Progenitor cell of endocrine pancreas (in vitro differentiated cells): ENCODE data around the gene MAN1A1. TPM values are rescaled to one million over a fixed set of nuclear protein-coding genes. Genes with fewer than 3 reads are reported as not detected.

Experiments
- DNase-seq: peaks from one replicate; pipeline ENCODE4 v3.0.0; 2021; ENCODE audit warnings: low spot score; ENCODE audit not compliant: unreplicated experiment
- H3K27ac Mint-ChIP-seq: 2 replicates; pipeline ENCODE4 v1.8.0; 2021; ENCODE audit warnings: mild to moderate bottlenecking, moderate library complexity, mixed read lengths
- H3K27me3 Mint-ChIP-seq: 2 replicates; pipeline ENCODE4 v1.8.0; 2021; ENCODE audit warnings: mixed read lengths
- H3K36me3 Mint-ChIP-seq: 2 replicates; pipeline ENCODE4 v1.8.0; 2022; ENCODE audit warnings: mixed read lengths; ENCODE audit not compliant: insufficient read depth
- H3K4me1 Mint-ChIP-seq: 2 replicates; pipeline ENCODE4 v1.8.0; 2021; ENCODE audit warnings: low read depth, mixed read lengths
- H3K4me3 Mint-ChIP-seq: 2 replicates; pipeline ENCODE4 v1.8.0; 2021; ENCODE audit warnings: low read depth, mild to moderate bottlenecking, moderate library complexity, mixed read lengths
- H3K9me3 Mint-ChIP-seq: 2 replicates; pipeline ENCODE4 v1.8.0; 2021; ENCODE audit warnings: low read depth, mixed read lengths
- total RNA-seq: library from RNA; stranded (reverse); gene quantifications from 2 replicates; pipeline ENCODE4 v1.2.1, GENCODE V29; 2021
- TF ChIP-seq, protein P1 (sequence below): fragments of 200-600 bp; sonication (generic); IDR thresholded peaks from one replicate; pipeline ENCODE4 v1.5.0; 2021; ENCODE audit warnings: antibody characterized with exemption, mild to moderate bottlenecking; ENCODE audit not compliant: unreplicated experiment

MAN1A1 gene
- total RNA-seq, 1 donor from 2014 or later: 27.6 TPM

DNA sequence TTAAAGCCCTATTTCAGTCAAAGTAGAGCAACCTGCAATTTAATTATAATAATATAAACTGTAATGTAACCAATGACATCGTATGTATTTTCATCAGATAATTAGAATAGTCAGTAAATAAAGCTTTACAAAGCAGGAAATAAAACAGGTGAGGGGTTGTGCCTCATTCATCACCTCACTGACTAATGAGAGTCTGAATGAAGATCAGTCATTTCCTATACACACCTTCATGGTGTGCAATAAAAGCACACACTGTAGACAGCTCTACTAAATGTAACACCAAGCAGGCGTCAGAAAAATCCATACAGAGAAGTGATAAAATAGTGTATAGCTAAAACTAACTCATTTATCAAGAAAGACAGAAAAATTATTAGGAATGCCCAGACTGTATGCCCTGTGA is 105.9 kb downstream of the MAN1A1 start:
- Mint-ChIP-seq H3K4me3 (no peak overlapping the region), H3K4me1 (peaks cover 4% of the 10 kb centered on the region), H3K27ac (no peak overlapping the region), H3K27me3 (no peaks in the 10 kb centered on the region), H3K36me3 (no peaks in the 10 kb centered on the region), H3K9me3 (no peaks in the 10 kb centered on the region)
- TF ChIP-seq, protein P1, sequence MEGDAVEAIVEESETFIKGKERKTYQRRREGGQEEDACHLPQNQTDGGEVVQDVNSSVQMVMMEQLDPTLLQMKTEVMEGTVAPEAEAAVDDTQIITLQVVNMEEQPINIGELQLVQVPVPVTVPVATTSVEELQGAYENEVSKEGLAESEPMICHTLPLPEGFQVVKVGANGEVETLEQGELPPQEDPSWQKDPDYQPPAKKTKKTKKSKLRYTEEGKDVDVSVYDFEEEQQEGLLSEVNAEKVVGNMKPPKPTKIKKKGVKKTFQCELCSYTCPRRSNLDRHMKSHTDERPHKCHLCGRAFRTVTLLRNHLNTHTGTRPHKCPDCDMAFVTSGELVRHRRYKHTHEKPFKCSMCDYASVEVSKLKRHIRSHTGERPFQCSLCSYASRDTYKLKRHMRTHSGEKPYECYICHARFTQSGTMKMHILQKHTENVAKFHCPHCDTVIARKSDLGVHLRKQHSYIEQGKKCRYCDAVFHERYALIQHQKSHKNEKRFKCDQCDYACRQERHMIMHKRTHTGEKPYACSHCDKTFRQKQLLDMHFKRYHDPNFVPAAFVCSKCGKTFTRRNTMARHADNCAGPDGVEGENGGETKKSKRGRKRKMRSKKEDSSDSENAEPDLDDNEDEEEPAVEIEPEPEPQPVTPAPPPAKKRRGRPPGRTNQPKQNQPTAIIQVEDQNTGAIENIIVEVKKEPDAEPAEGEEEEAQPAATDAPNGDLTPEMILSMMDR: no peak
- no peak for DNase-seq

- TF ChIP-seq, protein P1: no peak
- H3K4me3 Mint-ChIP-seq: no peak overlapping the region
- H3K27me3 Mint-ChIP-seq: no peaks in the 10 kb centered on the region
- H3K9me3 Mint-ChIP-seq: no peaks in the 10 kb centered on the region
- no peak overlapping the region for H3K27ac Mint-ChIP-seq
- H3K4me1 Mint-ChIP-seq: peaks cover 4% of the 10 kb centered on the region
- DNase-seq: no peak
- no peaks in the 10 kb centered on the region for H3K36me3 Mint-ChIP-seq
Measured at GRCh38 chr6:119243037-119243436, 106.5 kb downstream of the MAN1A1 start.

- H3K27me3 Mint-ChIP-seq: no peaks in the 10 kb centered on the region
- peaks cover 3% of the 10 kb centered on the region for H3K9me3 Mint-ChIP-seq
- H3K36me3 Mint-ChIP-seq: peaks cover 5% of the 10 kb centered on the region
- H3K4me1 Mint-ChIP-seq: peaks cover 4% of the 10 kb centered on the region
- TF ChIP-seq, protein P1: no peak
- no peak overlapping the region for H3K4me3 Mint-ChIP-seq
- no peak for DNase-seq
- no peak overlapping the region for H3K27ac Mint-ChIP-seq
Measured at GRCh38 chr6:119241540-119242309, 107.8 kb downstream of the MAN1A1 start.

- H3K27me3 Mint-ChIP-seq: no peaks in the 10 kb centered on the region
- DNase-seq: no peak
- peaks cover 3% of the 10 kb centered on the region for H3K9me3 Mint-ChIP-seq
- H3K4me3 Mint-ChIP-seq: no peak overlapping the region
- peaks cover 10% of the 10 kb centered on the region for H3K36me3 Mint-ChIP-seq
- H3K27ac Mint-ChIP-seq: no peak overlapping the region
- TF ChIP-seq, protein P1: no peak
- peaks cover 4% of the 10 kb centered on the region for H3K4me1 Mint-ChIP-seq
Measured at GRCh38 chr6:119241111-119241465, 108.5 kb downstream of the MAN1A1 start.

- H3K9me3 Mint-ChIP-seq: peaks cover 3% of the 10 kb centered on the region
- peaks cover 11% of the 10 kb centered on the region for H3K36me3 Mint-ChIP-seq
- H3K27ac Mint-ChIP-seq: no peak overlapping the region
- no peak overlapping the region for H3K4me3 Mint-ChIP-seq
- H3K4me1 Mint-ChIP-seq: peaks cover 4% of the 10 kb centered on the region
- no peaks in the 10 kb centered on the region for H3K27me3 Mint-ChIP-seq
- TF ChIP-seq, protein P1: no peak
- DNase-seq: no peak
Measured at GRCh38 chr6:119240257-119241110, 109.1 kb downstream of the MAN1A1 start.
